Tibial nerve (tissue), 4 donors: ENCODE results near the gene SPACA1. TPM values are rescaled to one million over a fixed set of nuclear protein-coding genes. Genes with fewer than 3 reads are reported as not detected.

Source experiments
- DNase-seq, 2 donors: peaks; one replicate each; pipeline ENCODE4 v3.0.0-alpha.2; 2019; ENCODE audit warnings: low spot score in 2 of 2
- H3K27ac ChIP-seq, 4 donors: fragments of 200-600 bp; sonication (generic) in 3 of 4; one replicate each; pipeline ENCODE4 v1.5.1; 2017 to 2019; ENCODE audit warnings: mild to moderate bottlenecking in 1 of 4
- H3K27me3 ChIP-seq, 2 donors: fragments of 200-600 bp; sonication (generic) in 1 of 2; one replicate each; pipeline versions ENCODE4 v1.5.1 to v1.6.0; 2017 to 2019
- H3K36me3 ChIP-seq, 3 donors: fragments of 200-600 bp; sonication (generic); one replicate each; pipeline ENCODE4 v1.5.1; 2018 to 2019
- H3K4me1 ChIP-seq, 4 donors: fragments of 200-600 bp; sonication (generic) in 3 of 4; one replicate each; pipeline ENCODE4 v1.5.1; 2017 to 2019
- H3K4me3 ChIP-seq, 4 donors: fragments of 200-600 bp; sonication (generic) in 3 of 4; one replicate each; pipeline ENCODE4 v1.5.1; 2017 to 2019; ENCODE audit warnings: mild to moderate bottlenecking in 1 of 4, moderate library complexity in 1 of 4
- H3K9me3 ChIP-seq, 4 donors: fragments of 200-600 bp; sonication (generic) in 3 of 4; one replicate each; pipeline ENCODE4 v1.5.1; 2017 to 2019
- CTCF ChIP-seq, 5 experiments: fragments of 200-600 bp in 3 of 5; fragments of 450-650 bp in 2 of 5; sonication (generic) in 3 of 5; IDR thresholded peaks; one replicate each; pipeline ENCODE4 v1.5.1; 2016 to 2019; ENCODE audit warnings: antibody characterized with exemption in 5 of 5, mild to moderate bottlenecking in 3 of 5, moderate library complexity in 2 of 5
- EP300 ChIP-seq, 2 donors: sonication (generic); formaldehyde crosslinking; IDR thresholded peaks; one replicate each; pipeline ENCODE4 v1.6.1; 2017; ENCODE audit warnings: antibody characterized with exemption in 2 of 2, mild to moderate bottlenecking in 1 of 2
- POLR2A ChIP-seq, 2 donors: fragments of 450-650 bp; IDR thresholded peaks; one replicate each; pipeline ENCODE4 v1.6.1; 2017; ENCODE audit warnings: antibody characterized with exemption in 2 of 2, mild to moderate bottlenecking in 2 of 2, moderate library complexity in 2 of 2
- WGBS, 2 donors: methylation state at CpG; one replicate each; pipeline ENCODE4 v1.1.5; 2018; 5-methylcytosine and 5-hydroxymethylcytosine counted together
- total RNA-seq, 4 donors: library from RNA; depleted of rRNA; stranded (reverse); fragments of >200 nt; gene quantifications; one replicate each; pipeline ENCODE4 v1.1.0, GENCODE V29; 2016

The SPACA1 gene
- total RNA-seq, 4 donors from 2014 or later: not detected

DNA sequence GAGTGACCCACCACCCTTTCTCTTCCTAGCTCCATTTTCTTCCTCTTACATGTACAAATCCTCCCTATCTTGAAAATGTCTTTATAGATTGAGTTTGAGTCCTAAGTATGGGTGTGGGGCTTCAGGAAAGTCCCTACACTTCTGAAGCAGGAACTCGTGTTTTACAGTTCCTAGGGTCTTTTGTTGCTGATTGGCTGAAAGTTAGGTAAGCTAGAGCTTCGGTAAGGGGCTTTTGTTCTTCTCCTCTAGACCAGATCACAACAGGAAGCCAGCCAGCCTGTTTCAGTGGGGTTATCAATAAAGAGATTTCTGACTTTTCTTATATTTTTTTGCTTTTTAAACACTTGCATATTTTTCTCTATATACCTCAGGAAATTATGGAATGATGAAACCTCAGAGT lies 67.2 kb downstream of the SPACA1 start:
- H3K27ac ChIP-seq: no peak overlapping the region
- no peaks in the 10 kb centered on the region for H3K36me3 ChIP-seq
- H3K27me3 ChIP-seq: no peaks in the 10 kb centered on the region
- no peak overlapping the region for H3K4me3 ChIP-seq
- no peaks in the 10 kb centered on the region for H3K9me3 ChIP-seq
- H3K4me1 ChIP-seq: no peaks in the 10 kb centered on the region
- DNase-seq: no peak
- WGBS, 2 donors: 21 to 32% methylated on average over 2 of the region's 2 CpGs
- TF ChIP-seq POLR2A (IDR thresholded peaks at IDR 0.05) (no peak), EP300 (IDR thresholded peaks at IDR 0.05) (no peak), CTCF (IDR thresholded peaks at IDR 0.05) (no peak)

DNA sequence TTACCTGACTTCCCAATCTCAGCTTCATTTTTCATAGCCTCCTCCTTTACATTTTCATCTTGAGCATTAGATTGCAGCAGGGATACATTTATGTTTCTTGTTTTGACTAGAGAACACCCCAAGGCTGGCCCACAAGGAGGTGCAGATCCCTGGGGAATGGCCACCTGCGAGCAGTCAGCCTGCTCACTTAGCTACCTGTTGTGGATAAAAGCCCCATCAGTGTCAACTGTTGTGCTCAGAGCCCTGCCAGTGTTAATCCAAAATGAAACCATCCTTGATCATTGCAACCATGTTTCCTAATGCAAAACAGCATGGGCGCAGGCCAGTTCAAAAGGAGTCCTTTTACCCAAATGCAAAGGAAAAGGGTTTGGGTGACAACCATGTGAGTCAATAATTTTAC lies 67.7 kb downstream of the SPACA1 start:
- WGBS, 2 donors: 29 to 40% methylated on average over 2 of the region's 2 CpGs
- Histone ChIP-seq H3K4me1 (no peaks in the 10 kb centered on the region), H3K4me3 (no peak overlapping the region), H3K27ac (no peak overlapping the region), H3K36me3 (no peaks in the 10 kb centered on the region), H3K27me3 (no peaks in the 10 kb centered on the region), H3K9me3 (no peaks in the 10 kb centered on the region)
- no peak for DNase-seq
- TF ChIP-seq POLR2A (IDR thresholded peaks at IDR 0.05) (no peak), CTCF (IDR thresholded peaks at IDR 0.05) (no peak), EP300 (IDR thresholded peaks at IDR 0.05) (no peak)

- H3K27me3 ChIP-seq: no peaks in the 10 kb centered on the region
- H3K4me3 ChIP-seq: no peak overlapping the region
- DNase-seq: no peak
- no peaks in the 10 kb centered on the region for H3K9me3 ChIP-seq
- 61 to 68% methylated on average over 3 of the region's 3 CpGs for WGBS, 2 donors
- H3K36me3 ChIP-seq: no peaks in the 10 kb centered on the region
- H3K27ac ChIP-seq: no peak overlapping the region
- H3K4me1 ChIP-seq: no peaks in the 10 kb centered on the region
- TF ChIP-seq CTCF (IDR thresholded peaks at IDR 0.05): no peak
- no peak for TF ChIP-seq POLR2A (IDR thresholded peaks at IDR 0.05)
- TF ChIP-seq EP300 (IDR thresholded peaks at IDR 0.05): no peak
Measured at GRCh38 chr6:88116276-88116675, 68.6 kb downstream of the SPACA1 start.

Other genes with a start within 250 kb of the SPACA1 start
- 10 to 100 TPM; 10.7 to 35.7 (median 14.4) TPM for gene CNR1, start 118.5 kb downstream of the SPACA1 start, total RNA-seq